Measurements from ENCODE around the gene RCAN2.

DNA sequence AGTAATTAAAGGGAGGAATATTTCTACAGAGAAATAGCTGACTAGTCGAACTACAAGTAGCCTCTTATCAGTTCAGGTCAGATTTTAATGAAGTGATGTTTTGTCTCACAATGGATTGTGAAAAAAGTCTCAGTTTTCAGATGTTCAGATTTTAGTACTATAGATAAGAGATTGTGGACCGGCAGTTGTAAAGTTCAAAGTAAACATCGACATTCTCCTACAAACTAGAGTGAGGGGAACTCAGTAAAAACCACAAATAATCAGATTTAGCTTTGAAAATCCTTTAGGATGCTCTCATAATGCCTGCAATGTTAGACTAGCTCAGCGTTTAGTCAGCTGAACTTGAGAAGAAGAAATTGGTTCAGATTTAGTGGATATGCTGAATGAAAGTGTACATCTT lies 39.9 kb downstream of the RCAN2 start:
- TF ChIP-seq, protein P1, sequence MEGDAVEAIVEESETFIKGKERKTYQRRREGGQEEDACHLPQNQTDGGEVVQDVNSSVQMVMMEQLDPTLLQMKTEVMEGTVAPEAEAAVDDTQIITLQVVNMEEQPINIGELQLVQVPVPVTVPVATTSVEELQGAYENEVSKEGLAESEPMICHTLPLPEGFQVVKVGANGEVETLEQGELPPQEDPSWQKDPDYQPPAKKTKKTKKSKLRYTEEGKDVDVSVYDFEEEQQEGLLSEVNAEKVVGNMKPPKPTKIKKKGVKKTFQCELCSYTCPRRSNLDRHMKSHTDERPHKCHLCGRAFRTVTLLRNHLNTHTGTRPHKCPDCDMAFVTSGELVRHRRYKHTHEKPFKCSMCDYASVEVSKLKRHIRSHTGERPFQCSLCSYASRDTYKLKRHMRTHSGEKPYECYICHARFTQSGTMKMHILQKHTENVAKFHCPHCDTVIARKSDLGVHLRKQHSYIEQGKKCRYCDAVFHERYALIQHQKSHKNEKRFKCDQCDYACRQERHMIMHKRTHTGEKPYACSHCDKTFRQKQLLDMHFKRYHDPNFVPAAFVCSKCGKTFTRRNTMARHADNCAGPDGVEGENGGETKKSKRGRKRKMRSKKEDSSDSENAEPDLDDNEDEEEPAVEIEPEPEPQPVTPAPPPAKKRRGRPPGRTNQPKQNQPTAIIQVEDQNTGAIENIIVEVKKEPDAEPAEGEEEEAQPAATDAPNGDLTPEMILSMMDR (IDR thresholded peaks at IDR 0.05) = no peak
- no peak for TF ChIP-seq POLR2A (IDR thresholded peaks at IDR 0.05)

Data from heart left ventricle (tissue), 13 donors.